H1 (cell line): ENCODE data around the gene PSMB3.

Experiments
- CTCF ChIP-seq, 3 experiments: IDR thresholded peaks; 1 replicate in 2 of 3; 2 replicates in 1 of 3; pipeline versions ENCODE4 v1.5.1 to v1.6.1; 2011; ENCODE audit warnings: low read length in 3 of 3, mild to moderate bottlenecking in 3 of 3, inconsistent platforms in 2 of 3, low read depth in 1 of 3, moderate library complexity in 1 of 3; ENCODE audit not compliant: insufficient read depth in 1 of 3; ENCODE audit errors: control extremely low read depth in 1 of 3
- RAD21 ChIP-seq, 2 experiments: IDR thresholded peaks in 1 of 2; conservative IDR thresholded peaks in 1 of 2; 2 replicates each; pipeline ENCODE4 v1.6.1; 2011; ENCODE audit warnings: low read depth in 2 of 2, low read length in 2 of 2, improper control_type of control experiment in 1 of 2, inconsistent platforms in 1 of 2, mild to moderate bottlenecking in 1 of 2, moderate library complexity in 1 of 2

- TF ChIP-seq CTCF (IDR thresholded peaks at IDR 0.05; ENCODE audit: control extremely low read depth in 1 of 3, insufficient read depth in 1 of 3, low read depth in 1 of 3, low read length in 3 of 3) (no peak), RAD21 (IDR thresholded peaks at IDR 0.05 in 1 of 2, conservative IDR thresholded peaks at IDR 0.05 in 1 of 2; ENCODE audit: low read depth in 2 of 2, low read length in 2 of 2) (no peak)
Measured at GRCh38 chr17:38730526-38731379, 21.8 kb upstream of the PSMB3 start.
